HepG2 (cell line): Measurements from ENCODE around the gene AZU1. TPM values are rescaled to one million over a fixed set of nuclear protein-coding genes. Genes with fewer than 3 reads are reported as not detected.

Source experiments
- ATF7-NPFF ChIP-seq: sonication (generic); formaldehyde crosslinking; IDR thresholded peaks from 2 replicates; pipeline ENCODE4 v1.8.1; 2023; ENCODE audit warnings: mild to moderate bottlenecking, low read depth, missing genetic modification reagents, moderate library complexity
- CEBPB ChIP-seq: IDR thresholded peaks from 2 replicates; pipeline ENCODE4 v1.6.1; 2011; ENCODE audit warnings: low read depth, low read length, improper control_type of control experiment, borderline replicate concordance
- GTF2F1 ChIP-seq: fragments of 150-350 bp; IDR thresholded peaks from 2 replicates; pipeline ENCODE4 v1.6.1; 2014; ENCODE audit warnings: low read length
- MXI1 ChIP-seq: IDR thresholded peaks from 3 replicates; pipeline ENCODE4 v1.6.1; 2012; ENCODE audit warnings: low read depth, low read length, inconsistent platforms, borderline replicate concordance
- RARG ChIP-seq: sonication (generic); formaldehyde crosslinking; IDR thresholded peaks from 2 replicates; pipeline ENCODE4 v1.4.0; 2020; ENCODE audit warnings: low read depth, mild to moderate bottlenecking, missing genetic modification reagents
- ZNF501 ChIP-seq: sonication (generic); formaldehyde crosslinking; IDR thresholded peaks from 2 replicates; pipeline ENCODE4 v1.5.1; 2020; ENCODE audit warnings: mild to moderate bottlenecking, moderate library complexity, missing genetic modification reagents
- ZNF660 ChIP-seq: sonication (generic); formaldehyde crosslinking; IDR thresholded peaks from 2 replicates; pipeline ENCODE4 v1.5.1; 2020; ENCODE audit warnings: mild to moderate bottlenecking, low read depth, missing genetic modification reagents, borderline replicate concordance
- polyA plus RNA-seq, 8 experiments: library from polyadenylated mRNA; depleted of rRNA in 3 of 8; stranded (reverse) in 7 of 8; unstranded in 1 of 8; fragments of >200 nt; fragmentation: Illumina TruSeq in 4 of 8; extraction: Trizol in 4 of 8; gene quantifications; 2 replicates each; pipeline versions ENCODE4 v1.2.1 to v1.2.3, GENCODE V29; 2011 to 2016; ENCODE audit warnings: low read depth in 4 of 8, missing spikeins in 1 of 8, mixed read lengths in 1 of 8; ENCODE audit not compliant: insufficient read depth in 1 of 8
- total RNA-seq, 5 experiments: library from RNA; depleted of rRNA; stranded (reverse); fragments of >200 nt; fragmentation: Illumina TruSeq; extraction: Trizol; gene quantifications; 2 replicates each; pipeline ENCODE4 v1.2.3, GENCODE V29; 2016; ENCODE audit warnings: low read depth in 1 of 5
- TF ChIP-seq, protein P1 (sequence below), 2 experiments: sonication (generic) in 1 of 2; formaldehyde crosslinking in 1 of 2; IDR thresholded peaks; 2 replicates each; pipeline versions ENCODE4 v1.4.0 to v1.6.1; 2016 to 2020; ENCODE audit warnings: borderline replicate concordance in 1 of 2, low read depth in 1 of 2, mild to moderate bottlenecking in 1 of 2, missing genetic modification reagents in 1 of 2
- TF ChIP-seq, protein P2 (sequence below): sonication (generic); formaldehyde crosslinking; IDR thresholded peaks from 2 replicates; pipeline ENCODE4 v1.4.0; 2020; ENCODE audit warnings: missing genetic modification reagents, mild to moderate bottlenecking, borderline replicate concordance
- TF ChIP-seq, protein P3 (sequence below): IDR thresholded peaks from 2 replicates; pipeline ENCODE4 v1.6.1; 2016; ENCODE audit warnings: low read depth, control low read depth

Gene AZU1
- total and polyA plus RNA-seq, 2 of the 13 experiments (the other 11 are each of a cell fraction or from before 2014, with no cell fraction given) = not detected

DNA sequence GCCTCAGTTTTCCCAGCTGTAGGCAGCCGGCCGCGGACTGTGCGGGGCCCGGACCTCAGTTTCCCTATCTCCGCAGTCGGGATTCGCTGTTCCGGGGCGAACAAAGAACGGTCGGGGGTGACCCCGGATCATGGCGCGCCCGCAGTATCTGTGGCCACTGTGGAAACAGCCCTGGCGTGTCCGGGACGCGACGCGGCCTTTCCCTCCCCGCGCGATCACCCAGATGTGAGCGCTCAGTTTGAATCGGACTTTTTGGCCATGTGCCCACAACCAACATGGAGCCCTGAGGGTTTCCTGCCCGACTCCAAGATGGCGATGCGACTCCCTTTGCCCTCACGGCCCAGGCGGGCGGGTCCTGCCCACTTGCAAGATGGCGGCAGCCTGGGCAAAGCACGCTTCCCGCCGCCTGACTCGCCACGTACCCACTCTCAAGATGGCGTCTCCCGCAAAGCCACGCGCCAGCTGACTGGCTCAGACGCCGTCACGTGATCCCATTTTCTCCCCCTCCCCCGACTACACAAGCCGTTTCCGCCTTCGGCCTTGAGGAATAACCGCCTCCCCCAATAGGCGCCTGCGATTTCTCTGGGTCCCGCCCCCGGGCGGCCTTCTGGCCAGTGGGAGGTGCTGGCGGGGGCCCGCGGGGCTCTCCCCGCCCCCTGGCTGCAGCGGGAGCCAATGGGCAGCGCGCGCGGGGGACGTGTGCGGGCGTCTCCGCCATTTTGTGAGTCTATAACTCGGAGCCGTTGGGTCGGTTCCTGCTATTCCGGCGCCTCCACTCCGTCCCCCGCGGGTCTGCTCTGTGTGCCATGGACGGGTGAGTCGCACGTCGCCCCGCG, 30.7 kb upstream of the AZU1 start, which contains the start of gene PTBP1 (continued):
- TF ChIP-seq, protein P1, sequence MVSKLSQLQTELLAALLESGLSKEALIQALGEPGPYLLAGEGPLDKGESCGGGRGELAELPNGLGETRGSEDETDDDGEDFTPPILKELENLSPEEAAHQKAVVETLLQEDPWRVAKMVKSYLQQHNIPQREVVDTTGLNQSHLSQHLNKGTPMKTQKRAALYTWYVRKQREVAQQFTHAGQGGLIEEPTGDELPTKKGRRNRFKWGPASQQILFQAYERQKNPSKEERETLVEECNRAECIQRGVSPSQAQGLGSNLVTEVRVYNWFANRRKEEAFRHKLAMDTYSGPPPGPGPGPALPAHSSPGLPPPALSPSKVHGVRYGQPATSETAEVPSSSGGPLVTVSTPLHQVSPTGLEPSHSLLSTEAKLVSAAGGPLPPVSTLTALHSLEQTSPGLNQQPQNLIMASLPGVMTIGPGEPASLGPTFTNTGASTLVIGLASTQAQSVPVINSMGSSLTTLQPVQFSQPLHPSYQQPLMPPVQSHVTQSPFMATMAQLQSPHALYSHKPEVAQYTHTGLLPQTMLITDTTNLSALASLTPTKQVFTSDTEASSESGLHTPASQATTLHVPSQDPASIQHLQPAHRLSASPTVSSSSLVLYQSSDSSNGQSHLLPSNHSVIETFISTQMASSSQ (IDR thresholded peaks at IDR 0.05; ENCODE audit: low read depth) = no peak
- TF ChIP-seq, protein P1 (CRISPR knock-in tag; IDR thresholded peaks at IDR 0.05; ENCODE audit: borderline replicate concordance) = peak; percentile 82
- TF ChIP-seq ATF7-NPFF (no peak), ZNF660 (no peak), ZNF501 (CRISPR knock-in tag) (peak; percentile 86), MXI1 (peak; percentile 91; the same call in 1 of the 3 replicates), CEBPB (no peak), RARG (CRISPR knock-in tag) (no peak), GTF2F1 (peak; percentile 86)
- TF ChIP-seq, protein P2, sequence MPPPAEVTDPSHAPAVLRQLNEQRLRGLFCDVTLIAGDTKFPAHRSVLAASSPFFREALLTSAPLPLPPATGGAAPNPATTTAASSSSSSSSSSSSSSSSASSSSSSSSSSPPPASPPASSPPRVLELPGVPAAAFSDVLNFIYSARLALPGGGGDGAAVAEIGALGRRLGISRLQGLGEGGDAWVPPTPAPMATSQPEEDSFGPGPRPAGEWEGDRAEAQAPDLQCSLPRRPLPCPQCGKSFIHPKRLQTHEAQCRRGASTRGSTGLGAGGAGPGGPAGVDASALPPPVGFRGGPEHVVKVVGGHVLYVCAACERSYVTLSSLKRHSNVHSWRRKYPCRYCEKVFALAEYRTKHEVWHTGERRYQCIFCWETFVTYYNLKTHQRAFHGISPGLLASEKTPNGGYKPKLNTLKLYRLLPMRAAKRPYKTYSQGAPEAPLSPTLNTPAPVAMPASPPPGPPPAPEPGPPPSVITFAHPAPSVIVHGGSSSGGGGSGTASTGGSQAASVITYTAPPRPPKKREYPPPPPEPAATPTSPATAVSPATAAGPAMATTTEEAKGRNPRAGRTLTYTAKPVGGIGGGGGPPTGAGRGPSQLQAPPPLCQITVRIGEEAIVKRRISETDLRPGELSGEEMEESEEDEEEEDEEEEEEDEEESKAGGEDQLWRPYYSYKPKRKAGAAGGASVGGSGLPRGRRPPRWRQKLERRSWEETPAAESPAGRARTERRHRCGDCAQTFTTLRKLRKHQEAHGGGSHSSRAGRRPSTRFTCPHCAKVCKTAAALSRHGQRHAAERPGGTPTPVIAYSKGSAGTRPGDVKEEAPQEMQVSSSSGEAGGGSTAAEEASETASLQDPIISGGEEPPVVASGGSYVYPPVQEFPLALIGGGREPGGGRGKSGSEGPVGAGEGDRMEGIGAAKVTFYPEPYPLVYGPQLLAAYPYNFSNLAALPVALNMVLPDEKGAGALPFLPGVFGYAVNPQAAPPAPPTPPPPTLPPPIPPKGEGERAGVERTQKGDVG (CRISPR knock-in tag) = no peak
- TF ChIP-seq, protein P3, sequence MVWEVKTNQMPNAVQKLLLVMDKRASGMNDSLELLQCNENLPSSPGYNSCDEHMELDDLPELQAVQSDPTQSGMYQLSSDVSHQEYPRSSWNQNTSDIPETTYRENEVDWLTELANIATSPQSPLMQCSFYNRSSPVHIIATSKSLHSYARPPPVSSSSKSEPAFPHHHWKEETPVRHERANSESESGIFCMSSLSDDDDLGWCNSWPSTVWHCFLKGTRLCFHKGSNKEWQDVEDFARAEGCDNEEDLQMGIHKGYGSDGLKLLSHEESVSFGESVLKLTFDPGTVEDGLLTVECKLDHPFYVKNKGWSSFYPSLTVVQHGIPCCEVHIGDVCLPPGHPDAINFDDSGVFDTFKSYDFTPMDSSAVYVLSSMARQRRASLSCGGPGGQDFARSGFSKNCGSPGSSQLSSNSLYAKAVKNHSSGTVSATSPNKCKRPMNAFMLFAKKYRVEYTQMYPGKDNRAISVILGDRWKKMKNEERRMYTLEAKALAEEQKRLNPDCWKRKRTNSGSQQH (CRISPR knock-in tag) = peak; percentile 51; the same call in 1 of the 2 replicates
